ENCODE data around the gene ANKS6. TPM values are rescaled to one million over a fixed set of nuclear protein-coding genes. Genes with fewer than 3 reads are reported as not detected.

Gene ANKS6
- total and polyA plus RNA-seq, 9 of the 15 experiments (the other 6 are each of a cell fraction or from before 2014, with no cell fraction given): 9.9 to 74.5 (median 36.9) TPM

GRCh38 chr9:98743818-98744611, 52.3 kb downstream of the ANKS6 start (continued):
- TF ChIP-seq, protein P1, sequence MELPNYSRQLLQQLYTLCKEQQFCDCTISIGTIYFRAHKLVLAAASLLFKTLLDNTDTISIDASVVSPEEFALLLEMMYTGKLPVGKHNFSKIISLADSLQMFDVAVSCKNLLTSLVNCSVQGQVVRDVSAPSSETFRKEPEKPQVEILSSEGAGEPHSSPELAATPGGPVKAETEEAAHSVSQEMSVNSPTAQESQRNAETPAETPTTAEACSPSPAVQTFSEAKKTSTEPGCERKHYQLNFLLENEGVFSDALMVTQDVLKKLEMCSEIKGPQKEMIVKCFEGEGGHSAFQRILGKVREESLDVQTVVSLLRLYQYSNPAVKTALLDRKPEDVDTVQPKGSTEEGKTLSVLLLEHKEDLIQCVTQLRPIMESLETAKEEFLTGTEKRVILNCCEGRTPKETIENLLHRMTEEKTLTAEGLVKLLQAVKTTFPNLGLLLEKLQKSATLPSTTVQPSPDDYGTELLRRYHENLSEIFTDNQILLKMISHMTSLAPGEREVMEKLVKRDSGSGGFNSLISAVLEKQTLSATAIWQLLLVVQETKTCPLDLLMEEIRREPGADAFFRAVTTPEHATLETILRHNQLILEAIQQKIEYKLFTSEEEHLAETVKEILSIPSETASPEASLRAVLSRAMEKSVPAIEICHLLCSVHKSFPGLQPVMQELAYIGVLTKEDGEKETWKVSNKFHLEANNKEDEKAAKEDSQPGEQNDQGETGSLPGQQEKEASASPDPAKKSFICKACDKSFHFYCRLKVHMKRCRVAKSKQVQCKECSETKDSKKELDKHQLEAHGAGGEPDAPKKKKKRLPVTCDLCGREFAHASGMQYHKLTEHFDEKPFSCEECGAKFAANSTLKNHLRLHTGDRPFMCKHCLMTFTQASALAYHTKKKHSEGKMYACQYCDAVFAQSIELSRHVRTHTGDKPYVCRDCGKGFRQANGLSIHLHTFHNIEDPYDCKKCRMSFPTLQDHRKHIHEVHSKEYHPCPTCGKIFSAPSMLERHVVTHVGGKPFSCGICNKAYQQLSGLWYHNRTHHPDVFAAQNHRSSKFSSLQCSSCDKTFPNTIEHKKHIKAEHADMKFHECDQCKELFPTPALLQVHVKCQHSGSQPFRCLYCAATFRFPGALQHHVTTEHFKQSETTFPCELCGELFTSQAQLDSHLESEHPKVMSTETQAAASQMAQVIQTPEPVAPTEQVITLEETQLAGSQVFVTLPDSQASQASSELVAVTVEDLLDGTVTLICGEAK (IDR thresholded peaks at IDR 0.05): no peak
- TF ChIP-seq, protein P1 (CRISPR knock-in tag; IDR thresholded peaks at IDR 0.05): no peak
- TF ChIP-seq, protein P2, sequence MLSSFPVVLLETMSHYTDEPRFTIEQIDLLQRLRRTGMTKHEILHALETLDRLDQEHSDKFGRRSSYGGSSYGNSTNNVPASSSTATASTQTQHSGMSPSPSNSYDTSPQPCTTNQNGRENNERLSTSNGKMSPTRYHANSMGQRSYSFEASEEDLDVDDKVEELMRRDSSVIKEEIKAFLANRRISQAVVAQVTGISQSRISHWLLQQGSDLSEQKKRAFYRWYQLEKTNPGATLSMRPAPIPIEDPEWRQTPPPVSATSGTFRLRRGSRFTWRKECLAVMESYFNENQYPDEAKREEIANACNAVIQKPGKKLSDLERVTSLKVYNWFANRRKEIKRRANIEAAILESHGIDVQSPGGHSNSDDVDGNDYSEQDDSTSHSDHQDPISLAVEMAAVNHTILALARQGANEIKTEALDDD (IDR thresholded peaks at IDR 0.05): no peak
- TF ChIP-seq KLF16 (IDR thresholded peaks at IDR 0.05): no peak

Measured in K562 (cell line).